NT2/D1 (cell line): ENCODE data around the gene RAP2B.

Source experiments
- SUZ12 ChIP-seq: IDR thresholded peaks from 2 replicates; pipeline ENCODE4 v1.6.1; 2011; ENCODE audit not compliant: insufficient read length, insufficient read depth; ENCODE audit errors: extremely low read depth
- ZNF274 ChIP-seq: IDR thresholded peaks from 2 replicates; pipeline ENCODE4 v1.6.1; 2011; ENCODE audit warnings: mild to moderate bottlenecking, low read depth, low read length

DNA sequence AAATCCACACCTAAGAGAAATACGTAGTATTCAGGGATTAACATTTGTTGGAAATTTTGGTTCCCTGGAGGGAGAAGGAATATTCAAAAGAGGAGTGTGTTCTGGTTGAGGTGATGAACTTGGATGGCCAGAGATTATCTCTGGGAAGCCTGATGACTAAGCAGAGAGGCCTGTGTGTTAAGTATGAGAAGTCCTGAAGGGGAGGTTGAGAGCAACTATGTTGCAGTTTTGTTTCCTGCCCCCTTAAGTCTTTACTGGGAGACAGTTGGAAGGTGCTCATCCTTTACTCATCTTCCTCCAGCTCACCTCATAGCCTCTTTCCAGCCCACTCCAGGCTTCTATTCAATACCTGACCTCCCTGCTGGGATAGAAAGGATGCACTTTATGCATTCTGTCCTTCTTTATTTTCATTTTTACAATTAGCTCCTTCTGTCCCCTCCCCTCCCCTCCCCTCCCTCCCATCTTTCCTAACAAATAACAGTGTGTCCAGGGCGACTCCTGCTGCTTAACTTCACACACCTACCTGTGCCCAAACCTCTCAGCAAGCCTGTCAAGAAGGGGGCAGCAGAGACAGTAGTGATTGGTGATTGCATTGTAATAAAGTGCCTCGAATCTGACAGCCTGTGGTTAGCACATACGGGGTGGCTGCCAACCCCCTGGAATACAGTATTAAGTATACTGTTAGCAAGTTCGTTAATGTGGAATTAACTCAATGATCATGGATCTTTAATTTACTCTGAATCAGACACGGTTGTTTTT, 11.9 kb downstream of the RAP2B start:
- no peak for TF ChIP-seq ZNF274
- TF ChIP-seq SUZ12: no peak
